K562 (cell line): Measurements from ENCODE around the gene PRKD2. TPM values are rescaled to one million over a fixed set of nuclear protein-coding genes. Genes with fewer than 3 reads are reported as not detected.

Experiments
- ARID1B ChIP-seq: fragments of 450-650 bp; IDR thresholded peaks from 2 replicates; pipeline ENCODE4 v1.6.1; 2016; ENCODE audit warnings: antibody characterized with exemption, mild to moderate bottlenecking, inconsistent platforms
- ESRRB ChIP-seq: fragments of 250-450 bp; sonication (Bioruptor Pico); IDR thresholded peaks from 2 replicates; pipeline ENCODE4 v1.5.0; 2020; ENCODE audit warnings: mild to moderate bottlenecking, moderate library complexity, borderline replicate concordance
- FIP1L1 ChIP-seq: fragments of 200-400 bp; formaldehyde crosslinking; IDR thresholded peaks from 2 replicates; pipeline ENCODE4 v1.6.1; 2018; ENCODE audit warnings: mild to moderate bottlenecking, low read depth, low read length; ENCODE audit not compliant: poor library complexity, severe bottlenecking
- FOXA1 ChIP-seq: fragments of 450-650 bp; IDR thresholded peaks from 2 replicates; pipeline ENCODE4 v1.6.1; 2016; ENCODE audit warnings: mild to moderate bottlenecking, borderline replicate concordance
- MTA2 ChIP-seq: fragments of 450-650 bp; IDR thresholded peaks from 2 replicates; pipeline ENCODE4 v1.6.1; 2016; ENCODE audit warnings: low read depth
- MTA3 ChIP-seq: fragments of 450-650 bp; formaldehyde crosslinking; IDR thresholded peaks from 2 replicates; pipeline ENCODE4 v1.6.1; 2017; ENCODE audit warnings: mild to moderate bottlenecking, borderline replicate concordance
- OTX1 ChIP-seq: fragments of 450-650 bp; formaldehyde crosslinking; IDR thresholded peaks from 2 replicates; pipeline ENCODE4 v1.4.0; 2022; ENCODE audit warnings: mild to moderate bottlenecking
- POLR2AphosphoS2 ChIP-seq: IDR thresholded peaks from 2 replicates; pipeline ENCODE4 v1.6.1; 2012; ENCODE audit warnings: low read length, improper control_type of control experiment
- RBM34 ChIP-seq: fragments of 200-400 bp; formaldehyde crosslinking; IDR thresholded peaks from 2 replicates; pipeline ENCODE4 v1.6.1; 2018; ENCODE audit warnings: low read length, borderline replicate concordance; ENCODE audit not compliant: insufficient read depth
- SMARCA5 ChIP-seq: fragments of 450-650 bp; IDR thresholded peaks from 2 replicates; pipeline ENCODE4 v1.6.1; 2016
- SRSF7 ChIP-seq: fragments of 200-400 bp; formaldehyde crosslinking; optimal IDR thresholded peaks from 2 replicates; pipeline ENCODE3; 2017; ENCODE audit warnings: mild to moderate bottlenecking, low read depth, low read length
- TSHZ1 ChIP-seq: fragments of 250-450 bp; sonication (Bioruptor Pico); IDR thresholded peaks from 2 replicates; pipeline ENCODE4 v1.4.0; 2020; ENCODE audit warnings: mild to moderate bottlenecking, moderate library complexity
- XRCC4 ChIP-seq: IDR thresholded peaks from one replicate; pipeline ENCODE4 v1.6.1; 2011; ENCODE audit not compliant: insufficient read depth, insufficient read length; ENCODE audit errors: extremely low read depth
- ZBTB7A ChIP-seq: IDR thresholded peaks from 2 replicates; pipeline ENCODE4 v1.6.1; 2011; ENCODE audit warnings: low read depth, mild to moderate bottlenecking, low read length, moderate library complexity, borderline replicate concordance; ENCODE audit not compliant: control insufficient read depth
- ZHX1 ChIP-seq: fragments of 150-350 bp; conservative IDR thresholded peaks from 2 replicates; pipeline ENCODE4 v1.6.1; 2014; ENCODE audit warnings: low read length
- ZNF561 ChIP-seq: fragments of 450-650 bp; formaldehyde crosslinking; conservative IDR thresholded peaks from 2 replicates; pipeline ENCODE4 v1.4.0; 2020; ENCODE audit warnings: mild to moderate bottlenecking, moderate library complexity
- ZNF699 ChIP-seq: fragments of 250-450 bp; sonication (Bioruptor Pico); IDR thresholded peaks from 2 replicates; pipeline ENCODE4 v1.8.0; 2021; ENCODE audit warnings: mild to moderate bottlenecking, moderate library complexity; ENCODE audit not compliant: insufficient replicate concordance
- polyA plus RNA-seq, 8 experiments: library from polyadenylated mRNA; depleted of rRNA in 4 of 8; stranded (reverse) in 5 of 8; unstranded in 3 of 8; fragments of >200 nt; fragmentation: Nextera tagmentation in 2 of 8; fragmentation: Illumina TruSeq in 1 of 8; extraction: Ambion mirVana in 2 of 8; extraction: Trizol in 1 of 8; gene quantifications; 2 replicates each; pipeline versions ENCODE4 v1.2.1 to v1.2.3, GENCODE V29; 2011 to 2014; ENCODE audit warnings: inconsistent platforms in 1 of 8, missing spikeins in 1 of 8
- total RNA-seq, 7 experiments: library from RNA; depleted of rRNA in 6 of 7; stranded (reverse); fragments of >200 nt in 6 of 7; fragmentation: Illumina TruSeq in 2 of 7; extraction: Trizol in 2 of 7; gene quantifications; 2 replicates each; pipeline versions ENCODE4 v1.2.1 to v1.2.3, GENCODE V29; 2011 to 2021; ENCODE audit warnings: low replicate concordance in 1 of 7
- TF ChIP-seq, protein P1 (sequence below): sonication (generic); formaldehyde crosslinking; IDR thresholded peaks from 2 replicates; pipeline ENCODE4 v1.8.0; 2022; ENCODE audit warnings: missing genetic modification reagents, mild to moderate bottlenecking, moderate library complexity, borderline replicate concordance

PRKD2 gene
- total and polyA plus RNA-seq, 9 of the 15 experiments (the other 6 are each of a cell fraction or from before 2014, with no cell fraction given): 1.8 to 60.0 (median 15.0) TPM

DNA sequence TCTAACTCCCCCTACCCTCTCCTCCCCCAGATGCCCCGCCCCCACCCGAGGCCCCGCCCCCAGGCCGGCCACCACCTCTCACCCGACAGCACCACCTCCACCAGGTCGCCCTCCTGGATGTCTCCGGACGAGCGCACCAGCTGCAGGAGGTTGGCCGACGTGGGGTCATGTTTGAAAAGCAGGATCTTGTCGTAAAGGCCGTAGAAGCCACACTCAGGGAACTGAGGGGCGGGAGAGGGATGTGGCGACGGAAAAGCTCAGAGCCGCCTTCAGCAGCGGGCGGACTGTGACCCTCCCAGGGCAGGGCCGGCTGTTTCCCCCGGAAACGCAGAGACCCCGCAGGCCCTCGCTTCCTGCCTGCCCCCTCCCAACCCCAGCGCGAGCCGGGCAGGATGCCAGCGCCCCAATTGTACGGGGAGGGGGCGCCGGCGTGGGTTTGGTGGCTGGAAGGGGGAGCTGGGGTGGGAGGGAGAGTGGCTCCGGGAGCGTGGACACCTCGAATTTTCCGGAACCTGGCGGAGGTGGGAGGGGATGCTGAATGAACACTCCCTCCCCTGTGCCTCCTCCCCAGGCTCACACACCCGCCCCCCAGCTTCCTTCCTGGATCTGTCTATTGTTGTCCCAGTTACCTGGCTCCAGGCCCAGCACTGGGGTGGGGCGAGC, 3.0 kb downstream of the PRKD2 start (continued):
- TF ChIP-seq MTA3 (no peak), ZBTB7A (0 out of 2 replicates have a peak, but pooled peaks have one; percentile 60), ZNF699 (CRISPR knock-in tag) (no peak), ESRRB (CRISPR knock-in tag) (no peak), FOXA1 (no peak), RBM34 (no peak), ZHX1 (no peak), POLR2AphosphoS2 (no peak), SRSF7 (no peak), MTA2 (no peak), XRCC4 (no peak), SMARCA5 (peak; percentile 84; the same call in 1 of the 2 replicates), OTX1 (CRISPR knock-in tag) (no peak), FIP1L1 (no peak), ZNF561 (CRISPR knock-in tag) (no peak), TSHZ1 (CRISPR knock-in tag) (no peak), ARID1B (0 out of 2 replicates have a peak, but pooled peaks have one; percentile 6)
- TF ChIP-seq, protein P1, sequence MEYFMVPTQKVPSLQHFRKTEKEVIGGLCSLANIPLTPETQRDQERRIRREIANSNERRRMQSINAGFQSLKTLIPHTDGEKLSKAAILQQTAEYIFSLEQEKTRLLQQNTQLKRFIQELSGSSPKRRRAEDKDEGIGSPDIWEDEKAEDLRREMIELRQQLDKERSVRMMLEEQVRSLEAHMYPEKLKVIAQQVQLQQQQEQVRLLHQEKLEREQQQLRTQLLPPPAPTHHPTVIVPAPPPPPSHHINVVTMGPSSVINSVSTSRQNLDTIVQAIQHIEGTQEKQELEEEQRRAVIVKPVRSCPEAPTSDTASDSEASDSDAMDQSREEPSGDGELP (CRISPR knock-in tag): peak; percentile 90
